Measurements from ENCODE around the gene EXOC8. TPM values are rescaled to one million over a fixed set of nuclear protein-coding genes. Genes with fewer than 3 reads are reported as not detected.

Gene EXOC8
- total RNA-seq, 1 experiment from 2014 or later: 24.0 TPM

GRCh38 chr1:231369282-231369681 lies 31.6 kb upstream of the EXOC8 start:
- DNase-seq (ENCODE audit: unreplicated experiment): peak; percentile 28
- H3K27me3 Mint-ChIP-seq (ENCODE audit: insufficient read depth, unreplicated experiment): no peaks in the 10 kb centered on the region
- POLR2A ChIA-PET: interaction anchor here (0.7 to 1.6 kb wide), 7 partner anchors 9 to 51 kb away, joined by 3 to 6 read pairs (median 3); no protein-coding TSS in a partner anchor
- no TSS peak for BruUV-seq (replicated peaks)
- H3K36me3 Mint-ChIP-seq (ENCODE audit: insufficient read depth, unreplicated experiment): peaks cover 43% of the 10 kb centered on the region
- TF ChIP-seq, protein P1, sequence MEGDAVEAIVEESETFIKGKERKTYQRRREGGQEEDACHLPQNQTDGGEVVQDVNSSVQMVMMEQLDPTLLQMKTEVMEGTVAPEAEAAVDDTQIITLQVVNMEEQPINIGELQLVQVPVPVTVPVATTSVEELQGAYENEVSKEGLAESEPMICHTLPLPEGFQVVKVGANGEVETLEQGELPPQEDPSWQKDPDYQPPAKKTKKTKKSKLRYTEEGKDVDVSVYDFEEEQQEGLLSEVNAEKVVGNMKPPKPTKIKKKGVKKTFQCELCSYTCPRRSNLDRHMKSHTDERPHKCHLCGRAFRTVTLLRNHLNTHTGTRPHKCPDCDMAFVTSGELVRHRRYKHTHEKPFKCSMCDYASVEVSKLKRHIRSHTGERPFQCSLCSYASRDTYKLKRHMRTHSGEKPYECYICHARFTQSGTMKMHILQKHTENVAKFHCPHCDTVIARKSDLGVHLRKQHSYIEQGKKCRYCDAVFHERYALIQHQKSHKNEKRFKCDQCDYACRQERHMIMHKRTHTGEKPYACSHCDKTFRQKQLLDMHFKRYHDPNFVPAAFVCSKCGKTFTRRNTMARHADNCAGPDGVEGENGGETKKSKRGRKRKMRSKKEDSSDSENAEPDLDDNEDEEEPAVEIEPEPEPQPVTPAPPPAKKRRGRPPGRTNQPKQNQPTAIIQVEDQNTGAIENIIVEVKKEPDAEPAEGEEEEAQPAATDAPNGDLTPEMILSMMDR (IDR thresholded peaks at IDR 0.05; ENCODE audit: unreplicated experiment): peak; percentile 21
- H3K27ac Mint-ChIP-seq (ENCODE audit: low read depth, unreplicated experiment): no peak overlapping the region
- H3K4me1 Mint-ChIP-seq (ENCODE audit: insufficient read depth, unreplicated experiment): no peaks in the 10 kb centered on the region
- intact Hi-C loops (cut with micrococcal nuclease): no loop called here
- H3K4me3 Mint-ChIP-seq (ENCODE audit: unreplicated experiment): no peak overlapping the region
- no peaks in the 10 kb centered on the region for H3K9me3 Mint-ChIP-seq (ENCODE audit: unreplicated experiment)
- CTCF ChIA-PET: interaction anchor here (0.5 to 1.3 kb wide), 5 partner anchors 8 to 166 kb away, joined by 3 to 5 read pairs (median 3); no protein-coding TSS in a partner anchor

DNA sequence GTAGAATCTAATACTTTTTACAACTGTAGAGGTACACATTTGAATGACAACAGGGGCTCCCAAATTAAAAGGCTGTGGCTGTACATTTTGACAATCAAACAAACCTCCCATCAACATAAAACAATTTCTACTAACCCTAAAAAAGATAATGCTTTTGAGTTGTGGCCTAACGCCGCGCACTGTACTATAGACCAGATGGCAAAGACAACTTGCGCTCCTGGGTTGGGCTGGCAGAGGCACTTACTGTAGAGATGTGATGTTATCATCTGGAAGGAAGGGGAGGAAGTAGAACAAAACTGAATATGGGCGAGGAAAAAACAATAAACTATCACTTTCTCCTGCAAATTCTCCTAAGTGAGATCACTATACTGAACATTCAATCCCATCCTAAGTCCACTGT lies 26.5 kb upstream of the EXOC8 start:
- Mint-ChIP-seq H3K36me3 (ENCODE audit: insufficient read depth, unreplicated experiment) (peaks cover 81% of the 10 kb centered on the region), H3K4me1 (ENCODE audit: insufficient read depth, unreplicated experiment) (peaks cover 7% of the 10 kb centered on the region), H3K4me3 (ENCODE audit: unreplicated experiment) (no peak overlapping the region), H3K9me3 (ENCODE audit: unreplicated experiment) (no peaks in the 10 kb centered on the region), H3K27ac (ENCODE audit: low read depth, unreplicated experiment) (no peak overlapping the region), H3K27me3 (ENCODE audit: insufficient read depth, unreplicated experiment) (no peaks in the 10 kb centered on the region)
- DNase-seq (ENCODE audit: unreplicated experiment): no peak
- TSS peak; percentile 17 for BruUV-seq (replicated peaks)
- POLR2A ChIA-PET: interaction anchor here (0.7 to 7.5 kb wide), 7 partner anchors 11 to 167 kb away, joined by 3 to 169 read pairs (median 7); partner anchors contain the start of genes EGLN1, EXOC8 and SPRTN
- intact Hi-C loops (cut with micrococcal nuclease): no loop called here
- TF ChIP-seq, protein P1 (IDR thresholded peaks at IDR 0.05; ENCODE audit: unreplicated experiment): no peak
- CTCF ChIA-PET: interaction anchor here (1.3 to 5.1 kb wide), 3 partner anchors 57 to 226 kb away, joined by 4 to 51 read pairs (median 4); no protein-coding TSS in a partner anchor

DNA sequence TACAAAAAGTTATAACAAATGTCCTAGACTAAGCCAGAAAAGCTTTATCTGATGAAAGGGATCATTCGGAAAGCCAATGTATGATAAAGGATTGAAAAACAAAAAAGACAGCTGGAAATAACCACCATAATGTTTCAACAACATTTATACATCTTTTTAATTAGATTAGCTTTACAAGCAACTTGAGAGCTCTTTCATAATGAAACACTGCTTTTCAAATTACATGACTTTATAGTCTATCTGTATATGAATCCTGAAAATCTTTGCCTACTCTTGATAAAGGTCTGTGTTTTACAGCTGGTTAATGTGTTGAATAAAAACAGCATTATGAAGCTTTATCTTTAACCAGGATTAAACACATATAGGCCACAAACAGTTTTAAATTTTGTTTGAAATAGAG lies 26.0 kb upstream of the EXOC8 start:
- ChIA-PET POLR2A (interaction anchor here (0.6 to 7.5 kb wide), 12 partner anchors 8 to 786 kb away, joined by 3 to 169 read pairs (median 6); partner anchors contain the start of genes EGLN1, EXOC8, SPRTN and TSNAX), CTCF (interaction anchor here (0.7 to 5.1 kb wide), 6 partner anchors 8 to 226 kb away, joined by 3 to 51 read pairs (median 4); no protein-coding TSS in a partner anchor)
- Mint-ChIP-seq H3K4me3 (ENCODE audit: unreplicated experiment) (no peak overlapping the region), H3K4me1 (ENCODE audit: insufficient read depth, unreplicated experiment) (peaks cover 9% of the 10 kb centered on the region), H3K9me3 (ENCODE audit: unreplicated experiment) (no peaks in the 10 kb centered on the region), H3K27me3 (ENCODE audit: insufficient read depth, unreplicated experiment) (no peaks in the 10 kb centered on the region), H3K27ac (ENCODE audit: low read depth, unreplicated experiment) (no peak overlapping the region), H3K36me3 (ENCODE audit: insufficient read depth, unreplicated experiment) (peaks cover 81% of the 10 kb centered on the region)
- TF ChIP-seq, protein P1 (IDR thresholded peaks at IDR 0.05; ENCODE audit: unreplicated experiment): no peak
- no TSS peak for BruUV-seq (replicated peaks)
- DNase-seq (ENCODE audit: unreplicated experiment): no peak
- intact Hi-C loops (cut with micrococcal nuclease): no loop called here

DNA sequence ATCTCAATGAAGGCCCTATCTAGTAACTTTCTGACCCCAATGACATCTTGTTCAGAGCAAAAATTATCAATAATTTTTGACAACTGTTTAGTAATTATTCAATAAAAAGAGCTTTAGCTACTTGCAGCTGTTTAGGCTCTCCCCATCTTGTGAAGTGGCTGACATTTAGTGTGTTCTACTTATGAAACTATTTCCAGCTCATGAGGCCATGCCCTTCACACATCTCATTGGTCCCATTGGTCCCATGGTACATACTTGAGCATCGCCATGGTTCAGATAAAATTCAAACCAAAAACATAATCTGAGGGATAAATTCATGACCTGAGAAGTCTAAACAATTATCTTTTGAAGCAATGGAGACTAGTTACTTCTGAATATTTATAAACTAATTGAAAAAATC lies 24.7 kb upstream of the EXOC8 start:
- BruUV-seq (replicated peaks): no TSS peak
- intact Hi-C loops (cut with micrococcal nuclease): no loop called here
- peaks cover 77% of the 10 kb centered on the region for H3K36me3 Mint-ChIP-seq (ENCODE audit: insufficient read depth, unreplicated experiment)
- TF ChIP-seq, protein P1 (IDR thresholded peaks at IDR 0.05; ENCODE audit: unreplicated experiment): no peak
- H3K27ac Mint-ChIP-seq (ENCODE audit: low read depth, unreplicated experiment): no peak overlapping the region
- ChIA-PET POLR2A (interaction anchor here (0.8 to 7.5 kb wide), 17 partner anchors 9 to 189 kb away, joined by 3 to 169 read pairs (median 4); partner anchors contain the start of genes EGLN1, EXOC8, SPRTN and TSNAX), CTCF (interaction anchor here (0.6 to 5.1 kb wide), 9 partner anchors 10 to 228 kb away, joined by 3 to 51 read pairs (median 4); no protein-coding TSS in a partner anchor)
- H3K27me3 Mint-ChIP-seq (ENCODE audit: insufficient read depth, unreplicated experiment): no peaks in the 10 kb centered on the region
- no peaks in the 10 kb centered on the region for H3K9me3 Mint-ChIP-seq (ENCODE audit: unreplicated experiment)
- DNase-seq (ENCODE audit: unreplicated experiment): no peak
- peaks cover 17% of the 10 kb centered on the region for H3K4me1 Mint-ChIP-seq (ENCODE audit: insufficient read depth, unreplicated experiment)
- H3K4me3 Mint-ChIP-seq (ENCODE audit: unreplicated experiment): no peak overlapping the region
